Activated naive CD4-positive, alpha-beta T cell treated with anti-CD3 and anti-CD28 coated beads, Interleukin-2, amount 50 U/mL, for 72 hours (primary cell): ENCODE results near the gene STEEP1. TPM values are rescaled to one million over a fixed set of nuclear protein-coding genes. Genes with fewer than 3 reads are reported as not detected.
A peak's percentile ranks its signal among the peaks of the same experiment; 100 is the strongest.
"Not testable (repeated sequence)": the region's sequence is repeated elsewhere in the genome, so short reads cannot be mapped to it uniquely, and the experiment has no call there.

Experiments
- ATAC-seq, 2 donors: fragments of 150-1000 bp; cut with Tn5 transposase; 2 replicates each; pipeline ENCODE4 v1.10.0; 2021; ENCODE audit warnings: mild to moderate bottlenecking in 2 of 2, moderate library complexity in 2 of 2
- DNase-seq, 2 donors: peaks; one replicate each; pipeline ENCODE4 v3.0.0; 2021 to 2022; ENCODE audit warnings: low spot score in 2 of 2
- H3K27ac Mint-ChIP-seq, 2 donors: one replicate each; pipeline ENCODE4 v1.8.0; 2022; ENCODE audit warnings: mild to moderate bottlenecking in 2 of 2, mixed read lengths in 2 of 2
- H3K36me3 Mint-ChIP-seq, 2 donors: one replicate each; pipeline ENCODE4 v1.8.0; 2022; ENCODE audit warnings: mixed read lengths in 2 of 2
- H3K9me3 Mint-ChIP-seq, 2 donors: one replicate each; pipeline ENCODE4 v1.8.0; 2022; ENCODE audit warnings: mixed read lengths in 2 of 2
- total RNA-seq, 2 donors: library from RNA; stranded (reverse); gene quantifications; one replicate each; pipeline ENCODE4 v1.2.3, GENCODE V29; 2022

STEEP1 gene
- total RNA-seq, 2 donors from 2014 or later = 22.0 to 25.5 TPM

- Mint-ChIP-seq H3K27ac (no peak overlapping the region), H3K9me3 (peaks cover 0 to 3% of the 10 kb centered on the region in 2 donors), H3K36me3 (no peaks in the 10 kb centered on the region)
- DNase-seq = no peak
- no peak for ATAC-seq
Measured at GRCh38 chrX:119500061-119500800, 65.0 kb downstream of the STEEP1 start.

DNA sequence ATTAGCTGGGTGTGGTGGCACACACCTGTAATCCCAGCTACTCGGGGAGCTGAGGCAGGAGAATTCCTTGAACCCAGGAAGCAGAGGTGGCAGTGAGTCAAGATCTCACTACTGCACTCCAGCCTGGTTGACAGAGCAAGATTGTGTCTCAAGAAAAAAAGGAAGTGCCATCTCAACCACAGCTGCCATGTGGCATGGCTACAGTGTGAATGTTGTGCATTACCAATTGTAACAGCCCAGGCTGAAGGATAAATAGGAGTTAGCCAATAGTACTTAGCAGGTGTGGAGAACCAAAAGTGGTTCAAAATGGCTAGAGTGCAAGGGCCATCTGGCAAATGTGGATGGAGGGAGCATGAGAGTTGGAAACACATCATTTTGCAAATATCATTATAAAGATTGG, 68.0 kb downstream of the STEEP1 start:
- Mint-ChIP-seq H3K36me3 (no peaks in the 10 kb centered on the region), H3K9me3 (peaks cover 0 to 3% of the 10 kb centered on the region in 2 donors), H3K27ac (no peak overlapping the region)
- DNase-seq = no peak
- no peak for ATAC-seq

DNA sequence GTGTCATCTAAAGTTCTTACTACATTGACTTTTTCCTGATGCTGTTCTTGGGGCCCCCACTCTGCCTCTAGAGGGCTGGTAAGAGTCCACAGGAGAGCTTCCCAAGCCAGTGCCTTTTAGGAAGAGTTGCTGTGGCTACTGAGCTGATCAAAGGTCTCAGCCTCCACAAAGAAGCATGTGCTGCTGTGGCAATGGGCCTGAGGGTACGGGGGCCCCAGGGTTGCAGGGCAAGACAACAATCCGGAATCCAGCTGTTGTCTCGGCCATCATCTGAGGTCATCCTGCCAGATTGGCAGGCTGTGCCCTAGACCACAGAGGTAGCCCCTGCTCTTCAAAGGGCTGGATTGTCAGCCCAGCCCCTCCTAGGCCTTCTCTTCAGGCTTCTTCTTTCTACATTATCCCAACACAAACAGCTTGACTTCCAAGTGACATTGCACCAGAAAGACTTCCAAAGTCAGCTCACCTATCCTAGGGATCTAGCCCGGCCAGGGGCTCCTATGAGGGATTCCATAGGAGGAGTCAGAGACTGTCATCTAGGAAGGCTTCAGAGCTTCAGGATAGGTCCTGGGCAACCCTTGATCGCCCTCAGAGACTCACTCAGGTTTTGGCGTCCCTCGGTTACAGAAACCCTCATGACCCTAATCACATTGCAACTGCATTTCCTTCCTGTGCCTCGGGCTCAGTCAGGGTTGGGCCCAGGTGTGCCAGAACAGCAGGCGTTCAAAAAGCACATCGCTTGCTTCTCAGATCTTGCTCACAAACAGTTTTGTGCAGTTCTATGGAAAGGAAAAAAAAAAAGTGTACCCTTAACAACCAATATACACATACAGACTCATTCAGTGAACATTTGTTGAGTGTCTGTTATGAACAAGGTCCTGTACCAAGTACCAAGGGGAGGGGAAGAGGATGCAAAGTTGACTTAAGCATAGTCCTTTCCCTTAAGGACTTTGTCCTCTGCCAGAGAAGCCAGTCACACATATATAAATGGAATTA, 69.2 kb downstream of the STEEP1 start:
- DNase-seq = no peak

GRCh38 chrX:119493851-119494495, 71.2 kb downstream of the STEEP1 start:
- H3K27ac Mint-ChIP-seq, DNase-seq, H3K36me3 Mint-ChIP-seq, ATAC-seq, H3K9me3 Mint-ChIP-seq: not testable (repeated sequence)

More for the DNA sequence above, 69.2 kb downstream of the STEEP1 start:
- H3K9me3 Mint-ChIP-seq = peaks cover 0 to 3% of the 10 kb centered on the region in 2 donors
- no peak for ATAC-seq
- H3K27ac Mint-ChIP-seq = peak overlapping the region; percentile 48 to 76
- H3K36me3 Mint-ChIP-seq = no peaks in the 10 kb centered on the region

DNA sequence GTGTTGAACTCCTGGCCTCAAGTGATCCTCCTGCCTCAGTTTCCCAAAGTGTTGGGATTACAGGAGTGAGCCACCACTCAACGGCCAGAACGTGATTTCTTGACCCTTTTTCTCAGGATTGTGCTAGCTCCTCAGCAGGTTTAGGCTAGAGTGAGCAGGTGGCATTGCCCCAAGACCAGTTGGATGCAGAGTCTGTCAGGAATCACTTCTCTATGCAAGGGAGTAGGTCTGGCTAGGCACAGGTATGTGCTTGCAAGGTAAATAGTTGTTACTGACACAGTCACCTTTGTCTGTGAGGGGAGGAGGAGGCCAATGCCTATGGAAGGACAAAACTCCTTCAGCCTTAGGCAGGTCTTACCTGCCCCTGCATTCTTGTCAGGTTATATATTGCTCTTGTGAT, 72.7 kb downstream of the STEEP1 start:
- H3K27ac Mint-ChIP-seq = no peak overlapping the region

GRCh38 chrX:119489212-119490074, 75.8 kb downstream of the STEEP1 start:
- no peaks in the 10 kb centered on the region for H3K36me3 Mint-ChIP-seq
- ATAC-seq = no peak
- no peak overlapping the region for H3K27ac Mint-ChIP-seq
- H3K9me3 Mint-ChIP-seq = no peaks in the 10 kb centered on the region
- no peak for DNase-seq

More for the DNA sequence above, 72.7 kb downstream of the STEEP1 start:
- H3K9me3 Mint-ChIP-seq = peaks cover 0 to 3% of the 10 kb centered on the region in 2 donors
- DNase-seq (no peak), ATAC-seq (no peak)
- H3K36me3 Mint-ChIP-seq = no peaks in the 10 kb centered on the region

DNA sequence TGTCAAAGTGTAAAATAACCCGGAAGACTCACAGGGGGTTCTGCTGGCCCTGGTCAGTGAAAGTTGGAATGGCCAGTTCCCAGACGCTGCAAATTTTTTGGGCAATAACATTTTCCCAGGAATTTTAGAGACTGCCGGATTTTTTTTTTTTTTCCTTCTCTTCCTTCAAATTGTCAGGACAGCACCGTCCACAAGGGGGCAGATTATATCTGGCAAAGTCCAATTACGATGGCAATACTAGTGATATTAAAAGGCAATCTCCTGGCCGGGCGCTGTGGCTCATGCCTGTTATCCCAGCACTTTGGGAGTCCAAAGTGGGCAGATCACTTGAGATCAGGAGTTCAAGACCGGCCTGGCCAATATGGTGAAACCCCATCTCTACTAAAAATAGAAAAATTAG, 76.5 kb downstream of the STEEP1 start:
- Mint-ChIP-seq H3K27ac (no peak overlapping the region), H3K9me3 (no peaks in the 10 kb centered on the region), H3K36me3 (no peaks in the 10 kb centered on the region)
- DNase-seq (peak in 1 of 2 donors; percentile 18), ATAC-seq (no peak)

Other genes with a start within 250 kb of the STEEP1 start
- 1 to 10 TPM; 1.8 to 9.2 TPM for gene SLC25A43, start 166.1 kb downstream of the STEEP1 start, total RNA-seq
- 100 to 1,000 TPM; 598 to 874 TPM for gene SLC25A5, start 97.0 kb downstream of the STEEP1 start, total RNA-seq
- 10 to 100 TPM; 48.1 to 78.2 TPM for gene UBE2A, start 9.2 kb upstream of the STEEP1 start, total RNA-seq
- gene NKRF, start 41.0 kb upstream of the STEEP1 start, total RNA-seq = 10 to 100 TPM; 17.1 to 21.9 TPM
- 100 to 1,000 TPM; 110 to 233 TPM for gene SEPTIN6, start 127.8 kb upstream of the STEEP1 start, total RNA-seq
- under 1 TPM in 1 of 2 donors, not detected in 1; 0.53 TPM for gene SOWAHD, start 193.2 kb upstream of the STEEP1 start, total RNA-seq
- gene RPL39, start 226.2 kb upstream of the STEEP1 start, total RNA-seq = 1,000 to 10,000 TPM; 2,603 to 3,012 TPM